HL-60 (cell line): Measurements from ENCODE around the gene PPP1R16B.

Experiments used
- POLR2AphosphoS5 ChIP-seq: IDR thresholded peaks from 2 replicates; pipeline ENCODE4 v1.6.1; 2012; ENCODE audit warnings: low read depth
- SPI1 ChIP-seq: IDR thresholded peaks from 2 replicates; pipeline ENCODE4 v1.6.1; 2012; ENCODE audit warnings: low read depth, mild to moderate bottlenecking, borderline replicate concordance
- TF ChIP-seq, protein P1 (sequence below): IDR thresholded peaks from one replicate; pipeline ENCODE4 v1.5.1; 2011; ENCODE audit warnings: low read length, control low read depth, inconsistent platforms; ENCODE audit not compliant: insufficient read depth
- TF ChIP-seq, protein P2 (sequence below): IDR thresholded peaks from 2 replicates; pipeline ENCODE4 v1.6.1; 2012; ENCODE audit warnings: low read depth; ENCODE audit not compliant: insufficient replicate concordance

DNA sequence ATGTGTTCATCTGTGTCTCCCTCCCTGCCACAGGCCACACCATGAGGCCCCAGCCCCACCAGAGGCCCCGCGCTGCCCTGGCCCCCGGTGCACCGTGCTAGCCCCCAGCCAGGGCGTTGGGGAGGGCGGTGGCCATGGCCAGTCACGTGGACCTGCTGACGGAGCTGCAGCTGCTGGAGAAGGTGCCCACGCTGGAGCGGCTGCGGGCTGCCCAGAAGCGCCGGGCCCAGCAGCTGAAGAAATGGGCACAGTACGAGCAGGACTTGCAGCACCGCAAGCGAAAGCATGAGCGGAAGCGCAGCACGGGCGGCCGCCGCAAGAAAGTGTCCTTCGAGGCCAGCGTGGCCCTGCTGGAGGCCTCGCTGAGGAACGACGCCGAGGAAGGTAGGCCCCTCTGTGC is 30.3 kb downstream of the PPP1R16B start:
- TF ChIP-seq, protein P1, sequence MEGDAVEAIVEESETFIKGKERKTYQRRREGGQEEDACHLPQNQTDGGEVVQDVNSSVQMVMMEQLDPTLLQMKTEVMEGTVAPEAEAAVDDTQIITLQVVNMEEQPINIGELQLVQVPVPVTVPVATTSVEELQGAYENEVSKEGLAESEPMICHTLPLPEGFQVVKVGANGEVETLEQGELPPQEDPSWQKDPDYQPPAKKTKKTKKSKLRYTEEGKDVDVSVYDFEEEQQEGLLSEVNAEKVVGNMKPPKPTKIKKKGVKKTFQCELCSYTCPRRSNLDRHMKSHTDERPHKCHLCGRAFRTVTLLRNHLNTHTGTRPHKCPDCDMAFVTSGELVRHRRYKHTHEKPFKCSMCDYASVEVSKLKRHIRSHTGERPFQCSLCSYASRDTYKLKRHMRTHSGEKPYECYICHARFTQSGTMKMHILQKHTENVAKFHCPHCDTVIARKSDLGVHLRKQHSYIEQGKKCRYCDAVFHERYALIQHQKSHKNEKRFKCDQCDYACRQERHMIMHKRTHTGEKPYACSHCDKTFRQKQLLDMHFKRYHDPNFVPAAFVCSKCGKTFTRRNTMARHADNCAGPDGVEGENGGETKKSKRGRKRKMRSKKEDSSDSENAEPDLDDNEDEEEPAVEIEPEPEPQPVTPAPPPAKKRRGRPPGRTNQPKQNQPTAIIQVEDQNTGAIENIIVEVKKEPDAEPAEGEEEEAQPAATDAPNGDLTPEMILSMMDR, result no peak
- TF ChIP-seq, protein P2, sequence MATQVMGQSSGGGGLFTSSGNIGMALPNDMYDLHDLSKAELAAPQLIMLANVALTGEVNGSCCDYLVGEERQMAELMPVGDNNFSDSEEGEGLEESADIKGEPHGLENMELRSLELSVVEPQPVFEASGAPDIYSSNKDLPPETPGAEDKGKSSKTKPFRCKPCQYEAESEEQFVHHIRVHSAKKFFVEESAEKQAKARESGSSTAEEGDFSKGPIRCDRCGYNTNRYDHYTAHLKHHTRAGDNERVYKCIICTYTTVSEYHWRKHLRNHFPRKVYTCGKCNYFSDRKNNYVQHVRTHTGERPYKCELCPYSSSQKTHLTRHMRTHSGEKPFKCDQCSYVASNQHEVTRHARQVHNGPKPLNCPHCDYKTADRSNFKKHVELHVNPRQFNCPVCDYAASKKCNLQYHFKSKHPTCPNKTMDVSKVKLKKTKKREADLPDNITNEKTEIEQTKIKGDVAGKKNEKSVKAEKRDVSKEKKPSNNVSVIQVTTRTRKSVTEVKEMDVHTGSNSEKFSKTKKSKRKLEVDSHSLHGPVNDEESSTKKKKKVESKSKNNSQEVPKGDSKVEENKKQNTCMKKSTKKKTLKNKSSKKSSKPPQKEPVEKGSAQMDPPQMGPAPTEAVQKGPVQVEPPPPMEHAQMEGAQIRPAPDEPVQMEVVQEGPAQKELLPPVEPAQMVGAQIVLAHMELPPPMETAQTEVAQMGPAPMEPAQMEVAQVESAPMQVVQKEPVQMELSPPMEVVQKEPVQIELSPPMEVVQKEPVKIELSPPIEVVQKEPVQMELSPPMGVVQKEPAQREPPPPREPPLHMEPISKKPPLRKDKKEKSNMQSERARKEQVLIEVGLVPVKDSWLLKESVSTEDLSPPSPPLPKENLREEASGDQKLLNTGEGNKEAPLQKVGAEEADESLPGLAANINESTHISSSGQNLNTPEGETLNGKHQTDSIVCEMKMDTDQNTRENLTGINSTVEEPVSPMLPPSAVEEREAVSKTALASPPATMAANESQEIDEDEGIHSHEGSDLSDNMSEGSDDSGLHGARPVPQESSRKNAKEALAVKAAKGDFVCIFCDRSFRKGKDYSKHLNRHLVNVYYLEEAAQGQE, result no peak
- TF ChIP-seq POLR2AphosphoS5, result no peak
- TF ChIP-seq SPI1, result no peak
